ENCODE measurements around the gene NMT1.

DNA sequence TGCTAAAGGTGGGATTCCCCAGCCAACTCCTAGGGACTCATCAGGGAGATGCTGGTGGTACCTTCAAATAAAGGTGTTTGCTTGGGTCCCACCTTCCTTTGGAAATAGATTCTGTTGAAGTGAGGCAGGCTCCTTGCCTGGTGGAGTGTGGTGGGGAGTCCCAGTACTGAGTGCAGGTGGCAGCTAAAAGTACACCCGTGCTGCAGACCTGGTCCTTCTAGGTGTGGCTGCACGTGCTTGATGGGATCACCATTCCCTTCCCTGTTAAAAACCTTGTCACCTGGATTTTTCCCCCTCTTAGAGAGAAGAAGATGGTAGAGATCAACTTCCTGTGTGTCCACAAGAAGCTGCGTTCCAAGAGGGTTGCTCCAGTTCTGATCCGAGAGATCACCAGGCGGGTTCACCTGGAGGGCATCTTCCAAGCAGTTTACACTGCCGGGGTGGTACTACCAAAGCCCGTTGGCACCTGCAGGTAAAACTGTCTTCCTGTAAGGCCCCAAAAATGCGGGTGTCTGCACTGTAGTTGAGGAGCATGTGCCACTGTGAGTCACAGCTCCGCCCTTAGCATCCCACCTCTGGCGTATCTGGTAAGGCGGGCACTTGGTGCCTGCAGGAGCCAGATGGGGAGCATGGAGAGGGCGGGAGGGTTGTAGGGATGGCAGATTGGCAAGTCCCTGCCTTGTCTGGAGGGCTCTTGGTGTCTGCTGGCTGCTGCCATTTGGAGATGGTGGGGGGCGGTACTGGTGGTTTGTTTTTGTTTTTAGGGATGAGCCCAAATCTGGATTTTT lies 37.2 kb downstream of the NMT1 start:
- TF ChIP-seq CTCF (IDR thresholded peaks at IDR 0.05; ENCODE audit: borderline replicate concordance, extremely low read depth, low read length, poor library complexity, severe bottlenecking) (no peak), EZH2 (IDR thresholded peaks at IDR 0.05; ENCODE audit: borderline replicate concordance, low read depth, low read length, severe bottlenecking) (no peak)
